MM.1S (cell line): Measurements from ENCODE around the gene HMGCS2.

Experiments used
- CTCF ChIP-seq: fragments of 300-600 bp; sonication (generic); IDR thresholded peaks from 2 replicates; pipeline ENCODE4 v1.5.1; 2016; ENCODE audit warnings: antibody characterized with exemption, low read length, mixed read lengths
- EZH2 ChIP-seq: fragments of 300-600 bp; sonication (generic); optimal IDR thresholded peaks from 2 replicates; pipeline ENCODE3; 2017; ENCODE audit warnings: low read depth, mild to moderate bottlenecking, antibody characterized with exemption, low read length, mixed read lengths

- peak; percentile 57 for TF ChIP-seq CTCF
- no peak for TF ChIP-seq EZH2
These were observed 24.7 kb downstream of the HMGCS2 start for GRCh38 chr1:119743776-119744597.
